CD4-positive, alpha-beta T cell treated with Interleukin-17A for 4 hours (primary cell): Measurements from ENCODE around the gene SETX.
"Not testable (repeated sequence)": the region's sequence is repeated elsewhere in the genome, so short reads cannot be mapped to it uniquely, and the experiment has no call there.

Experiments used
- DNase-seq: peaks from one replicate; pipeline ENCODE4 v3.0.0-alpha.2; 2020; ENCODE audit warnings: mixed read lengths

SETX gene, protein sequence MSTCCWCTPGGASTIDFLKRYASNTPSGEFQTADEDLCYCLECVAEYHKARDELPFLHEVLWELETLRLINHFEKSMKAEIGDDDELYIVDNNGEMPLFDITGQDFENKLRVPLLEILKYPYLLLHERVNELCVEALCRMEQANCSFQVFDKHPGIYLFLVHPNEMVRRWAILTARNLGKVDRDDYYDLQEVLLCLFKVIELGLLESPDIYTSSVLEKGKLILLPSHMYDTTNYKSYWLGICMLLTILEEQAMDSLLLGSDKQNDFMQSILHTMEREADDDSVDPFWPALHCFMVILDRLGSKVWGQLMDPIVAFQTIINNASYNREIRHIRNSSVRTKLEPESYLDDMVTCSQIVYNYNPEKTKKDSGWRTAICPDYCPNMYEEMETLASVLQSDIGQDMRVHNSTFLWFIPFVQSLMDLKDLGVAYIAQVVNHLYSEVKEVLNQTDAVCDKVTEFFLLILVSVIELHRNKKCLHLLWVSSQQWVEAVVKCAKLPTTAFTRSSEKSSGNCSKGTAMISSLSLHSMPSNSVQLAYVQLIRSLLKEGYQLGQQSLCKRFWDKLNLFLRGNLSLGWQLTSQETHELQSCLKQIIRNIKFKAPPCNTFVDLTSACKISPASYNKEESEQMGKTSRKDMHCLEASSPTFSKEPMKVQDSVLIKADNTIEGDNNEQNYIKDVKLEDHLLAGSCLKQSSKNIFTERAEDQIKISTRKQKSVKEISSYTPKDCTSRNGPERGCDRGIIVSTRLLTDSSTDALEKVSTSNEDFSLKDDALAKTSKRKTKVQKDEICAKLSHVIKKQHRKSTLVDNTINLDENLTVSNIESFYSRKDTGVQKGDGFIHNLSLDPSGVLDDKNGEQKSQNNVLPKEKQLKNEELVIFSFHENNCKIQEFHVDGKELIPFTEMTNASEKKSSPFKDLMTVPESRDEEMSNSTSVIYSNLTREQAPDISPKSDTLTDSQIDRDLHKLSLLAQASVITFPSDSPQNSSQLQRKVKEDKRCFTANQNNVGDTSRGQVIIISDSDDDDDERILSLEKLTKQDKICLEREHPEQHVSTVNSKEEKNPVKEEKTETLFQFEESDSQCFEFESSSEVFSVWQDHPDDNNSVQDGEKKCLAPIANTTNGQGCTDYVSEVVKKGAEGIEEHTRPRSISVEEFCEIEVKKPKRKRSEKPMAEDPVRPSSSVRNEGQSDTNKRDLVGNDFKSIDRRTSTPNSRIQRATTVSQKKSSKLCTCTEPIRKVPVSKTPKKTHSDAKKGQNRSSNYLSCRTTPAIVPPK (N-terminal part only)

DNA sequence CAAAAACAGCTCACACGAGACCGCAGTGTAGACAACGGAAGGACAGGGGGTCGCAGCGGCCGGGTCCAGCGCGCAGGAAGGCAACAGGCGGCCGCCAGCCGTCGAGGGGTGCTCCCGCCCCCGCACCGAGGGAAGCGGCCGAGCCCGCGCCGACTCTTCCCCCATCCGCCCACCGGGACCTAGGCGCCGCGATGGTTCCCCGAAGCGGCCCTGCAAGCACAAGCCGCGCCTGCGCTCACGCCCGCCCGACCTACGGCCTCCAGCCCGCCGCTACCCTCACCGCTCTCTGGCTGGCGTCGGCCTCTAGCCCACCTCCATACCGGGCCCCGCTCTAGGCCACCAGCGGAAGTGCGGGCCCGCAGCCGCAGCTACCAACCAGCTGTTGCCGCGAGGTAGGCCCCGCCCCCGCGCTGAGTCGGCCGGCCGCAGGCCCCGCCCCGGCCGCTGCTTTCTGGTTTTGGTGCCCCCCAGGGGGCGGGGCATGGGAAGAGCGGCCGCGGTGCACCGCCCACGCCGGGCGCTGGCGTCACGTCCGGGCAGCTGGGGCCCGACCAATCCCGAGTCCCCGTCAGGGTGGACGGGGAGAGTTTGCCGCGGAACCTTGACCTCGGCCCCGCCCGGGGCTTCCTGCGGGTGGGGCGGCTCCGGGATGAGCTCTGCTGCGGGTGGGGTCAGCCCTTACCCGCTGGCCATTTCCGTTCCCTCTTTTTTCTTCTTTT, at the start of gene SETX:
TSS of gene SETX (minus strand) at position 350 of the 719 bp plus-strand sequence. CDS start 5,558 bp downstream, outside the sequence.
- peak; percentile 99 for DNase-seq

DNA sequence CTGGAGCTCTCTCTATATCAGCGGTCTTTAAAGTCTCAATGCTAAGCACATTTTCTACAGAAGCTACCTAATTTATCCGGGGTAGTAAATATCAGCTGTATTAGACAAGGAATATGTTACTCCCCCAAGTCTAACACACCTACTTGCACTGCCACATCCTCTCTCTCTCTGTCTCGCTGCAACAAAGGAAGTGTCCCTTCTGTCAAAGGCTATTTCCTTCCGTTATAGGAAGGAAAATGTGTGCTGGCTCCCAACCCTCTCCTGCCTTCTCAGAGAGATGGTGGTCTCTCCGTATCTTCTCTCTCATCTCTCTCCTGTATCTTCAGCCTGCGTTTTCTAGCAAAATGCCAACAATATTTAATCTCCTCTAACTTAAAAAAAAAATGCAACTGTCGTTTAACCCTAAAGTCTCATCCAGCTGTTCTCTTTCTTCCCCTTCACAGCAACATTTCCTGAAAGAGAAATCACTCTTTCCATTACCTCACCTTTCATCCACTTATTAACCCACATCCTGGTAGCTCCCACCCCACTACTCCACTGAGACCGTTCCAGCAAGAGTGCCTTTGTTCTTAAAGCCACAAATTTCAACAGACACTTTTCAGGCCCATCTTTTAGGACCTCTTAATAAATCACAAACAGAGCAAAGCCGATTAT, 49.6 kb upstream of the SETX start:
- DNase-seq = peak; percentile 20

DNA sequence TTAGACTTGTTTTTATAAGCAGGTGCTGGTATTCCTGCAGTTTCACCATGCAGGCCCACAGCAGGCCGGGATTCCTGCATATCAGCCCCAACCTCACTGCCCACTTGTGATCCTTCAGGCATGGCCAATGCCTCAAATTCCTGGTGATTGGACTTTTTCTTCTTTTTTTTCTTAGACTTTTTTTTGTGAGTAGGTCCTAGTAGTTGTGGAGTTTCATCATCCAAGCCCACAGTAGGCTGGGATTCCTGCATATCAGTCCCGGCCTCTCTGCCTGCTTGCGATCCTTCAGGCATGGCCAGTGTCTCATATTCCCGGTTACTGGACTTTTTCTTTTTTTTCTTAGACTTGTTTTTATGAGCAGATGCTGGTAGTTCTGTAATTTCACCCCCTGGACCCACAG, 47.0 kb upstream of the SETX start:
- DNase-seq = no peak

- DNase-seq = no peak
Measured at GRCh38 chr9:132395560-132395959, 40.8 kb upstream of the SETX start.

DNA sequence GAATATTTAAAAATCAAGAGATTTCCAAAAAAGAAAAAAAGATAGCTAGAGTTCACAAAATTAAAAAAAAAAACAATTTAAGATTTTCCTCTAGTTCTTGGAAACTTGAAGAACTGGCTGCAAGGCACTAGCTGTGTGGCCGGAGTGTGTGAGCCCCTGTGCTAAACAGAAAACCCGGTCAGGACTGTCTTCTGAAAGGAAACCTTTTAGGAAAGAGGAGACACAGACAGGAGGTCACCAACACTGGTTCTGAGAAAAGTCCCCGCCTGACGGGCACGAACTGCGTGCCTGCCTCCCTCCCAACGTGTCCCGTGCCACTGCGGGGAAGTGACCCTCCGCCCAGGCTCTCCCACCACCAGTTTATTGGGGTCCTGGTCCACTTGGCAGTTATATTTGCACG, 36.7 kb upstream of the SETX start:
- DNase-seq = no peak

DNA sequence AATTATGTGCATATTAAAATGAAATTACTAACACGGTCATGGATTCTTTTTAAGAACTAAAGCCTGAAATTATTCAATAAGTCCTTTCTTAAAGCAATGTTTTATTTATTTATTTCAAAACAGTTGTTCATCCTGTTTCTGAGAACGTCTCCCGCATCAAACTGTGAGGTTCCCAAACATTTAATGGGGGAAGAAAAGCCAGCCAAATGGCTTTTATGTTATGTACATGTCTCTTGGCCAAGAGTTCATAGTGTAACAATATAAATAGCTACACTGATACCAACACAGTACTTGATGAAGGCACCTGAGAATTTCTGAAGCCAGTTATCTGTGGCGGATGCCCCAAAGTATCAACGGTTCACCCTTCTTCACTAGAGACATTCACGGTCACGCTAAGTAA, 36.2 kb upstream of the SETX start:
- no peak for DNase-seq

DNA sequence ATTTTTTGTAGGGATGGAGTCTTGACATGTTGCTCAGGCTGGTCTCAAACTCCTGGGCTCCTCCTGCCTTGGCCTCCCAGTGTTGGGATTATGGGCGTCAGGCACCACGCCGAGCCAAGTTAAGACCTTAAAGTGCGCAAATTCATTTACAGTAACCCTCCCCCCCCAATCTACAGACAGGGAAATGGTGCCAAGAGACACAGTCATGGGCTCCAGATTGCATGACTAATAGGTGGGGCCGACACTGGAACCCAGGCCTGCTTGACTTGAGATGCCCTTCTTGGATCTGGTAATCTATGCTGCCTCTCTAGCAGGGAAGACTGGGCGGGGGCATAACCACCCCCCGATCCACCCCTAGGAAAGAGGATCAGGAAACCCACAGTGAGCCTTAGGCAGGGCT, 32.3 kb upstream of the SETX start:
- DNase-seq = no peak

DNA sequence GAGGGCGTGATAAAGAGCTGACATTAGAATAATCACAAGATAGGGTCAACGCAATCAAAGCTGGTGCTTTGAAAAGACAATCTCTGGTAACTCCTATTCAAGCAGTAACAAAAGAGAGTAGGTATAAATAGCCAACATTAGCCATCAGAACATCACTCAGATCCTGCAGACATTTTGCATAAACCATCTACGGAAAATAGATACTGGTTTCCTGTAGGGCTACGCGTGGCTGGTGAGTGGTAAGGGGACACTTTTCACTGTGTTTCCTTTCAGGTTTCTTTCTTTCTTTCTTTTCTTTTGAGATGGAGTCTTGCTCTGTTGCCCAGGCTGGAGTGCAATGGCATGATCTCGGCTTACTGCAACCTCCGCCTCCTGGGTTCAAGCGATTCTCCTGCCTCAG, 29.6 kb upstream of the SETX start:
- no peak for DNase-seq

DNA sequence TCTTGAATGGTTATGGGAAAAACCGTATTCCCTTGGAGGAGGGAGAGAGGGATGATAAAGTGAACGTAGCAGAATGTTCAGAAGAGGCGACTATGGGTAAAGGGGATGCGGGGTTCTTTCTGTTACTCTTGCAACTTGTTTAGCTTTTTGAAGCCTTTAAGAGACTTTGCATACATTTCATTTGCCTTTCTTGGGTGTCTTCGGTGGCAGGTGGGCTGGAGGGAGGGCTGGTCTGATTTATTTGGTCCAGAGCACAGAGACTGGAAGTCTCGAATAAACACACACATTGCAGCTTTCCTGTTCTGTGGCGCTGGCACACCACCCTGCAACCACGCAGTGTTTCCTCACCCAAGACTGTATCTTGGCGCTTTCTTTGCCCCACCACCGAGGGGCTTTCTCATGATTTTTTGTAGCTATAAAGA, 28.7 kb upstream of the SETX start:
- no peak for DNase-seq

- no peak for DNase-seq
Measured at GRCh38 chr9:132381966-132382541, 27.3 kb upstream of the SETX start.

- not testable (repeated sequence) for DNase-seq
Measured at GRCh38 chr9:132378416-132378815, 23.6 kb upstream of the SETX start.

- not testable (repeated sequence) for DNase-seq
Measured at GRCh38 chr9:132377769-132378168, 23.0 kb upstream of the SETX start.

DNA sequence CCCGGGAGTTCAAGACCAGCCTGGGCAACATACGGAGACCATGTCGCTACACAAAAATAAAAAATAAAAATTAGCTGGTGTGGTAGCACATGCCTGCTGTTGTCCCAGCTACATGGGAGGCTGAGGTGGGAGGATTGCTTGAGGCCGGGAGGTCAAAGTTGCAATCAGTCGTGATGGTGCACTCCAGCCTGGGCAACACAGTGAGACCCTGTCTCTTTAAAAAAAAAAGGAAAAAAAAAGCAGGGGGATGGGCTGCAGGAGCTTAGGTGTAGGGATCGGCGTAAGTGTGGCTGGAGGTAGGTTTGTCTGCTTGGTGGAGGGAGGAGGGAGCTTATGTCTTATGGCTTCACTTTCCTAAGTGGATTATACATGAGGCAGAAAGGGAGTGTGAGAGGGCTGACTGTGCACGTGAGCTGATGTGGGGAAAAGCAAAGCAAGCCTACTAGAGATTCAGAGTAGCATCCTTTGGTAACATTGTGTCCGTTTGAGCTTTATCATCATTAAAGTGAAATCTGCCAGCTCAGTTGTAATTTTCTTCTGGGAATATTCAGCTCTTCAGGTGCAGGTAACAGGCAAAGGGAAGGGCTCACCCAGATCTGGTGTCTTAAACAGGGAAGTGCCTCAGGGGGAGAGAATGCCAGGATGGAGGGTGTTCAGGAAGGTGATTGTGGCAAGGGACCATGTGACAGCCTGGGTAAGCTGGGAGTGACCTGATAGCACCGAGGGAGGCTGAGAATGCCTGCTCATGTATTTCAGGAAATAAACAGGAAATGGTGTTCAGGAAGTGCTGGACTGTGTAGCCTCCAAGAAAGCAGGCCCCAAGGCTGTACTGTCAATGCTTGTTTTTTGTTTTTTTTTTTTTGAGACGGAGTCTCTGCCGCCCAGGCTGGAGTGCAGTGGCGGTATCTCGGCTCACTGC, 17.6 kb upstream of the SETX start:
- DNase-seq = no peak

GRCh38 chr9:132370592-132370991, 15.8 kb upstream of the SETX start:
- DNase-seq = no peak

DNA sequence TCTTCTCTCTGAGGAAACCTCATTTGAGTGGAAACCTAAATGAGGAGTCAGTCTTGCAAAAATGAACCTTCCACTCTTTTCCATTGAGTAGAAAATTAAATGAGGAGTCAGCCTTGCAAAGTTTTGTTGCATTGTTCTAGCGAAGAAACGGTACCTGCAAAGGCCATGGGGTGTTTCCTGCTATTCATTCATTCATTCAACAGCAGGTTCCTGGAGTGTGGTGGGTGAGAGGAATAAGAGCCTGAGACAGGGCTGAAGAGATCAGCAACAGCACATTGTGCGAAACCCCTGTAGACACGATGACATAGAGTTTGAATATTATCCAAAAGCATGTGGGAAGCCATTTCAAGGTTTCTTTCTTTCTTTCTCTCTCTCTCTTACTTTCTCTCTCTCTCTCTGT, 14.6 kb upstream of the SETX start:
- DNase-seq = no peak

DNA sequence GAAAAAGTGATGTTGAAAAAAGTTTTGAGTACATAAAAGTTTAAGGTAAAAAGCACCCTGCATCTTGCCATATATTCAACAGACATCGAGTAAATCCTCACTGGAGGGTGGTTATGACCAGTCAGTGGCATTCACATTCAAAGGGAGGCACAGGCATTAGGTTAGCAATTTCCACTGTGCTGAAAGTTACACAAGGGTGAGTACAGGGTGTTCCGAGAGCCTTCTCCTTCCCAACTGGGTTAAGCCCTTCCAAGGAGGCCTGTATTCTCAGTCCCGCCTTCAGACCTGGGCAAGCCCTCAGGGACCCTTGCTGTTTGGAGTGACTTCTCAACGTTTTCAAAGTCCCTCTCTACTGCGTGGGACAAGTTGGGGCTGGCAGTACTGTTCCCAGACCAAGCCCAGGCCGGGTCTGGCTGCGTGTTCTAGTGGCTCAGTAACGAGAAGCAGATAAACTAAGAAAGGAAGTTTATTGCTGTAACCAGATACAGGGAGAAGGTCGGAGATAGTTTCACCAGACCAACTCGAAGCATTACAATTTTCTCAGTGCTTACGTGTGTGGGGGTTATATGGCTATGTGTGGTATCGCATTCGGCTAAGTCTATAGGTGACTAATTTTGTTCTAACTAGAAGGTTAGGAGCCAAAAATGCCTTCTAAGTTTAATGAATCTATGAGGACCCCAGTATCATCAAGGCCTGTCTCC, 13.0 kb upstream of the SETX start:
- DNase-seq = no peak

GRCh38 chr9:132366481-132366880, 11.7 kb upstream of the SETX start:
- no peak for DNase-seq

DNA sequence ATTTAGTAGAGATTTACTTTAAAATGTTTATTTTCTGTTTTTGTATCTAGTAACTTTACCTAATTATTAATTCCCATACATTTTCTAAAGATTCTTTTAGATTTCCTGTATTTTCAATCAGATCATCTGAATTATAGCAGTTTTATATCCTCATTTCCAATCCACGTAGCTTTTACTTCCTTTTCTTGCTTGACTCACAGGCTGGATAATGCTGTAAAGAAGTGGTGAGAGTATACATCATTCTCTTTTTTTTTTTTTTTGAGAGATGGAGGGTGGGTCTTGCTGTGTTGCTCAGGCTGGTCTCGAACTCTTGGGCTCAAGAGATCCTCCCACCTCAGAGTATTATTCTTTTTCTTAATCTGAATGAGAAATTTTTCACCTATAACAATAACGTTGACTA, 11.2 kb upstream of the SETX start:
- DNase-seq = no peak

GRCh38 chr9:132364068-132364467, 9.3 kb upstream of the SETX start:
- no peak for DNase-seq

DNA sequence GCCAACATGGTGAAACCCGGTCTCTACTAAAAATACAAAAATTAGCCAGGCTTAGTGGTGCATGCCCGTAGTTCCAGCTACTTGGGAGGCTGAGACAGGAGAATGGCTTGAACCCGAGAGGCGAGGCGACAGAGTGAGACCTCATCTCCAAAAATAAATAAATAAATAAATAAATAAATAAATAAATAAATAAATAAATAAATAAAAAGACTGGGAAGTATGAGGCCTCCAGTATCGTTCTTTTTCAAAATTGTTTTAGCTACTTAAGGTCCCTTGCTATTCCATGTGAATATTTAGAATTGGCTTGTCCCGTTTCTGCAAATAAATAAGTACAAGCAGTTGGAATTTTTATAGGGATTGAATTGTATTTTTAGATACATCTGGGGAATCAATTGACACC, 3.0 kb upstream of the SETX start:
- no peak for DNase-seq
